ENCODE data around the gene GADD45G.

GADD45G gene

GRCh38 chr9:89630508-89630907, 25.7 kb downstream of the GADD45G start:
- DNase-seq (ENCODE audit: low read depth) = no peak

DNA sequence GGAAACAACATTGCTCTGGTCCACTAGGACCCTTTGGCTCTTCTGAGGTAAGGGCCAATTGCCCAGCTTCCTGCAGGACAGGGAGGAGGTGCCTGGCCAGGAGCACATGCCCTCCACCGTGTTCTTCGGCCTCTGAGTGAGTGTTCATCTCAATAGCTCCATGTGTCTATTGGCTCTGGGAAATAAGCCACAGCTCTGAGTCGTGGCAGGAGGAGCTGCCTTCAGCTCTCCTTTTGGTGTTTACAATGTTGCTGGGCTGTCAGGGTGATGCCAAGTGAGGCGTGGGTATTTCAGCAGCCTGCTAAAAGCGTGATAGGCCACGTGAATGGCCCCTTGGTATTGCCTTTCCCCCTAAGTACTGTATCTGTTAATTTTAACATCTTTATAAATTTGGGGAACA, 26.6 kb downstream of the GADD45G start:
- peak; percentile 2 for DNase-seq (ENCODE audit: low read depth)

- no peak for DNase-seq (ENCODE audit: low read depth)
Measured at GRCh38 chr9:89632192-89632733, 27.5 kb downstream of the GADD45G start.

- DNase-seq (ENCODE audit: low read depth) = no peak
Measured at GRCh38 chr9:89632736-89633135, 27.9 kb downstream of the GADD45G start.

GRCh38 chr9:89633404-89633803, 28.6 kb downstream of the GADD45G start:
- no peak for DNase-seq (ENCODE audit: low read depth)

DNA sequence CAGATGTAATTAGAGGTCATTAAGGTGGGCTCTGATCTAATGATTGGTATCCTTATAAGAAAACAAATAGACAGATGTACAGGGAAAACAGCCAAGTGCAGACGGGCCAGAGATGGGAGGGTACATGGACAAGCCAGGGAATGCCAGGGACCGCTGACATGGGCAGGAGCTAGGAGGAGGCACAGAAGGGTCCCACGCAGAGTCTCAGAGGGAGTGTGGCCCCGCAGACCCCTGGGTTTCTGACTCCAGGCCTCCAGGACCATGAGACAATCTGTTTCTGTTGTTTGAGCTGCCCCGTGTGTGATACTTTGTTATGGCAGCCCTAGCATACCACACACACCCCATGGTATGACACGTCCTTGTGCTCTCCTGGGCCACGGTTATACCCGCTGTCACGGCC, 29.1 kb downstream of the GADD45G start:
- DNase-seq (ENCODE audit: low read depth) = no peak

DNA sequence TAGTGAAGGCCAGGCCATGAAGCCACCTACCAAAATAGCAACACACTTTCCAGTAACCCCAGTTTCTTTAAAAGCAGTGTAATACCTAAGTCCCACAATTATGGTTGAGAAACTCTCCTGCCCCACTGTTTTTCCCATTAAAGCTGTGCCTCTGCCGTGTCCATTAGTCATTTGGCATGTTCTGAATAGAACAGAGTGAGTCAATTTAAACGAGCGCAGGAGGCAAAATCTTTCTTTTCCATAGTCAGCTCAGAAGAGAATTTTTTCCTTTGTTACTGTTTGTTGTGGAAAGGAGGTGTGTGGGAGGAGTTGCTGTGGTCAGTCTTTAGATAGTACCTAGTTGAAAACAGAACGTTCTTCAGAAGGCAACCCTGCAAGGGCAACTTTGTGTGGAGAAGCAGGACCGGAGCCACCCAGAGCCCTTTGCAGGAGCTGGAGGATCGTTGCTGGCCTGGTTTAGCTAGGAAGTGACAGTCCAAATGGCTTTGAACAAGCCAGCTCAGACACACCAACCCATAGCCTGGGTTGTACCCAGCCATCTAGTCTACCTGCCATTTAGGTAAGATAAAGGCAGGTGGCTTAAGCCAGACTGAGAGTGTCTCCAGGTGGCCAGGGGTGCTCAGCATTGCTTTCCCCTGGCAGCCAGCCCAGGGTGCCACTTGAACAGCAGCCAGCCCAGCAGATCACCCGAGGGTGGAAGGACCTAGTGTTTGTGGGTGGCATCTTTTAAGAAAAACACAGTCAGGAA, 30.4 kb downstream of the GADD45G start:
- peak; percentile 62 for DNase-seq (ENCODE audit: low read depth)

DNA sequence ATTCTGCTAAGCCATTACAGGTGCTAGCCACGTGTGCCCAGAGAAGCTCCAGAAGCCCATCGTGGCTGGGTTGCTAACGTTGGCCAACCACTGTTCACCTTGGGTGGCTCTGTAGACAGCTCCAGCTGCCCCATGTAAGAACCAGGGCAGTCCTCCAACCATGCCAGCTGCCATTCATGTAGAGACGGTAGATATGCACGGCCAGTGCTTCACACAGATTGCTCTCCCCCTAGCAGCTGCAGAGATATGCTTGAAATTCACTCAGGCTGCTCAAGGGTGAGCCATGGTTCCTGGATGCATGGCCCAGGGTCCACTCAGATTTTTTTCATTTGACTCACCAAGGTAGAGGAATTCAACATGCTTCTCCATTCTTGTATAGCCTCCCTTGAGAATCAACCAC, 31.0 kb downstream of the GADD45G start:
- no peak for DNase-seq (ENCODE audit: low read depth)

- DNase-seq (ENCODE audit: low read depth) = no peak
Measured at GRCh38 chr9:89637787-89638186, 33.0 kb downstream of the GADD45G start.

- no peak for DNase-seq (ENCODE audit: low read depth)
Measured at GRCh38 chr9:89638359-89638758, 33.5 kb downstream of the GADD45G start.

GRCh38 chr9:89638893-89639292, 34.1 kb downstream of the GADD45G start:
- no peak for DNase-seq (ENCODE audit: low read depth)

DNA sequence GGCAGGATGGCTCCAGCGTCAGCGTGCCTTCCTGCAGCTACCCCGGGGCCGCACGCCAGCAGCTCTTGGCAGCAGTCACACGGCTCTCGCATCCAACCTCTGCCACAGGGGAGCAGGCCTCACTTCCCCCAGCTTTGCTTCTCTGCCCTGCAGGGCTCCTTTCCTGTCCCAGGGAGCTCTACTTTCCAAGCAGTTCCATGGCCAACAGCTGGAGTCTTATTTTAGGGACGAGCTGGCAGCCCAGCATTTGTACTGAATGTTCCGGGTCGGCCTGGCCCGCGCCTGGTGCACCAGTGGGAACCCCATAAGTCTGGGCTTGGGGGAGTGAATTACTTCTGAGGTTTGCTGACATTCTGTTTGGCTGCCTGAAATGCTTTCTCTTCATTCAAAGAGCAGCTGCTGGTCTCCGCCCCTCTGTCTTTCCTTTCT, 34.6 kb downstream of the GADD45G start:
- DNase-seq (ENCODE audit: low read depth) = no peak

DNA sequence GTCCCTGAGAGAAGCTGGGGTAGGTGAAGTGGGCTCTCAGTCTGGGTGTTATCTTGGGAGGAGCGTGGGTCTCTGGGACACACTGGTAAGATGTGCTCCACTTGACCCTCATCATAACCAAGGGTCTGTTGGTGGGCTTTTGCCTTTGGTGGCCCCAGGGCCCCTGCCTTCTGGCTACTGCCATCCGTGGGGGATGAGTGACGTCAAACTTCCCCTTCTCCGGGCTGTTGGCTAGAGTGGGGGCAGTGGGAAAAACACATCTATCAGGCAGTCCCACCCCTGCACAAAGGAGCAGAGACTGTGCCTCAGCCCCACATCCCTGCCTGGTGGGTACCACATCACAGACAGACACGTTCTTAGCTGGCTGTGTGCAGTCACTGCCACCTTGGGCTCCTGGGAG, 35.1 kb downstream of the GADD45G start:
- DNase-seq (ENCODE audit: low read depth) = no peak

DNA sequence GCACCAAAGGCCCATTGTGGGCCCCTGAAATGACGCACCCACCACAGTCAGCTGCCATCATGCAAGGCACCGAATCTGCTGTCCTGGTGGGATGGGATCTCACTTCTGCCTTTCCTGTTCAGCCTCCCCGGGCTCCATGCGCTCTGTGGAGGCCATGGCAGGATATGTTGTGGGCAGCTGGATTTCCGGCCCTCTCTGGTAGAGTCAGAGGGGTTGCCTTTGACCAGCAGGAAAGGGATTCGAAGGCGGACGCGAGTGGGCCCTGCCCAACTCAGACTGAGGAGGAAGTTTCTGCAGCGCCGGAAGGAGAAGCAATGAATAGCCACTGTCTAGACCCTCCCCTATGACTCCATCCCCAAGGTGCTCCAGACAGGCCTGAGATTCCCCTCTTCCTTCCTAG, 35.5 kb downstream of the GADD45G start:
- no peak for DNase-seq (ENCODE audit: low read depth)

- no peak for DNase-seq (ENCODE audit: low read depth)
Measured at GRCh38 chr9:89640801-89641200, 36.0 kb downstream of the GADD45G start.

DNA sequence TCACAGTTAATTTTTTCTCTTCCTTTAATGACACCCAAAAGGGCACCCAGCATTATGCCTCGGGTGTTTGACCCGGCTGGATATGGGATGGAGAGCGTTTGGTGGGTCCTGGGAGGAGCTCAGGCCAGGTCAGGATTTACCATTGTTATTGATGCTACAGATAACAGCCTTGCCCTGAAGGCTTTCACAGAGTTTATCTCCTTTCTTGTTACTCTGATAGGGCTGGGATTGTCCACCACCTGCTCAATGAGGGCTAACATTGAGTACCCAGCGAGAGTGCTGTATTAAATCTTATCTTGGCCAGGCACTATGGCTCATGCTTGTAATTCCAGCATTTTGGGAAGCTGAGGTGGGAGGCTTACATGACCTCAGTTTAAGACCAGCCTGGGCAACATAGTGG, 37.2 kb downstream of the GADD45G start:
- no peak for DNase-seq (ENCODE audit: low read depth)

DNA sequence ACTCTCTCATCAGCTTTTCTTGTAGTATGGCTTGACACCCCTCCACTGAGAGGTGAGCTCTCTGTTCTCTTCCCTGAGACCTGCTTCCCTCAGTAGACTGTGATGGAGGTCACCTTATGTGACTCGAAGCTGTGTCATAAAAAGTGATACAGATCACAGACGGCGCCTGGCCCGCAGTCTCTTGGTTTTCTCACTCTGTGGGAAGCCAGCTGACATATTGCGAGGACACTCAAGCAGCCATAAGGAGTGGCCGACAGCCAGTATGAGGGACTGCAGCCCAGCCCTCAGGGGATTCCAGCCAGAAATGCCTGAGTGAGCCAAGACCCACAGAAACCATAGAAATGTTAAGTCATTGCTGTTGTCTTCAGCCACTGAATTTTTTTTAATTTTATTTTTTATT, 38.0 kb downstream of the GADD45G start:
- no peak for DNase-seq (ENCODE audit: low read depth)

DNA sequence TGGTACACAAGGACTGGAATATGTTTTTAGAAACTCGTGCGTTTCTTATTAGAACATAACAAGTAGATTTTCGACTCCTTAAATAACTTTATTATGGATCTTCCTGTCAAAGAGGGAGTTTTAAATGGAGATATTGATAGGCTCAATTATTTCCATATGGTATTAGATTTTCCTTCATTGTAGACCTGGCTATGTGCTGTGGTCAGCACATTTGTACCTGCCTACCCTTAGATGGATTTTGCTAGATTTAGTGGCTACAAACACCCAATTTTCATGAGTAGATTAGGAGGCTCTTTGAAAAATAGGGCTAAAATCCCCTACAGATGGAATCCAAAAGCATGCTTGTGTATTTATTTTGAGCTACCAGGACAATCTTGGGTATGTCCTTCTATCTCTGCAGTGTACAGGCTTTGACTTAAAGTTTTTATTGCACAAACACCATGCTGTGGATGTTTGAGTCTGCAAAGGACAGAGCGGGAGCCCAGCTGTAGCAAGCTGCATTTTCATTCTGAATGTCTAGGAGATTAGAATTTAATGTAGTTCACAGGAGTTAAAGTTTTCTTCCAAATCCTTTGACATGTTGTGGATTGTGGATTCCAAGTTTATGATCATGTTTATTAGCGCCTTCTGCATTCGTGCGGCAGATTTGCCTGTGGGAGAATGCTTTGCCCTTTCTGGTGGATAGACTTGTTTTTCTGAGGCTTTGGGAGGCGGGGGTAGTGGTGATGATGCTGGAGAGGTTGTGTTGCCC, 41.6 kb downstream of the GADD45G start:
- no peak for DNase-seq (ENCODE audit: low read depth)

- DNase-seq (ENCODE audit: low read depth) = no peak
Measured at GRCh38 chr9:89647366-89648128, 42.7 kb downstream of the GADD45G start.

DNA sequence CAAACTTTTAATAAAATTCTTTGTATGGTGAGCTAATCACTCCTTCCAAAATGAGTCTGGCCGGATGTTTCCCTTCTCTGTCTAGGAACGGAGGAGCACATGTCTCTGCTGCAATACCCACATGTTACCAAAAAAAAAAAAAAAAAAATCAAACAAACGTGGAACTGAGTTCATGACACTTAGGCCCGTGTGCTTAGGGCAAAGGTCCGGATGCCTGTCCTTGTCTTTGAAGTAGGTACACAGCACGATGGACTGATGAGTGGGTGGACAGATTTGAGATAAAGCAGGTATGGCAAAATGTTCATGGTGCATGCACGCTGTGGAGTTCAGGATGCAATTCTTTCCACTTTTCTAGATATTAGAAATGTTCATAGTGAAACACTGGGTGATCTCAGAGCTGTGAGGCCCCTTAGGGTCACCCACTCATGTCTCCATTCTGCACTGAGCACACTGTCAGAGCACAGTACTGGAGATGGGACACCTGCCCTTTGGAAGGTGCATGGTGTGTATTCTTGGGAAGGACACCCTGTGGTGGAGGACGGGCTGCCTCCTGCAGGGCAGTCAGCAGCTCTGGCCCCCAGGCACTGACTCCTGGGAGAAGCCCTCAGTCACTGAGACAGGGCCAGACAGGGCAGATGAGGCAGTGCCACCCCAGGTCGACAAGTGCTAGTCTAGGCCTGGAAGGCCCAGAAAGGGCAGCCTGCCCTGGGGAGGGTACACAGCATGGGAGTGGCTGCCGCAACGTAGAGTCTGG, 43.6 kb downstream of the GADD45G start:
- no peak for DNase-seq (ENCODE audit: low read depth)

DNA sequence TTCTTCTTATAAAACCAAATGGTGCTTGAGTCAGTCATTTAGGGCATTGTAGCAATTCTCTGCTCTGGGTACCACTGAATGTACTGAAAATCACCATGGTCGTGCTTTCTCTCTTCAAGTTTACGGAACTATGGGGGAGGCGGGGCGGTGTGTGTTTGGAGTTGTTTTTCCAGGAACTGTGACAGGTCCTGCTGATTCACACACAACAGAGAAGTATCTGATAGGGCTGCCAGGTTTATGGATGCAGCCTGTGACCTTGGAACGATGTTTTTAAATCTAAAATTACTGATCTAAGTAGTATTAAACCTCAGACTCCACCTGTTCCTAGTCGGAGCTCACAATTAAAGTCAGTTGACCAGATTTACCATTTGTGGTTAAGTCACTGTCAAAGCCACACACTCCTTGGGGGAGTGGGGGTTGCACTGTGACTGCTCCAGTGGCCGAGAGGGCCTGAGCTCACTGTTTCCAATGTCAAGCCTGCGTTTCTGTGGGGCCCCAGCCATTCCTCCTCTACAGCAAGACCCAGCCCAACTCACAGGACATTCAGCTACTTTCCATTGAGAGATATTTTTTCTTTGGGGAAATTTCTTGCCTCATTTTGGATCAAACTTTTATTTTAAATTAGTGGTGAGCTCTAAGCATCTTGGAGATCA, 44.4 kb downstream of the GADD45G start:
- DNase-seq (ENCODE audit: low read depth) = no peak
